GM19395 (cell line): ENCODE measurements around the gene SPATA32.

Experiments used
- ATAC-seq: cut with Tn5 transposase; IDR thresholded peaks from one replicate; pipeline ENCODE4 v1.9.1; 2021; ENCODE audit warnings: mild to moderate bottlenecking, moderate library complexity; ENCODE audit not compliant: unreplicated experiment

The SPATA32 gene

DNA sequence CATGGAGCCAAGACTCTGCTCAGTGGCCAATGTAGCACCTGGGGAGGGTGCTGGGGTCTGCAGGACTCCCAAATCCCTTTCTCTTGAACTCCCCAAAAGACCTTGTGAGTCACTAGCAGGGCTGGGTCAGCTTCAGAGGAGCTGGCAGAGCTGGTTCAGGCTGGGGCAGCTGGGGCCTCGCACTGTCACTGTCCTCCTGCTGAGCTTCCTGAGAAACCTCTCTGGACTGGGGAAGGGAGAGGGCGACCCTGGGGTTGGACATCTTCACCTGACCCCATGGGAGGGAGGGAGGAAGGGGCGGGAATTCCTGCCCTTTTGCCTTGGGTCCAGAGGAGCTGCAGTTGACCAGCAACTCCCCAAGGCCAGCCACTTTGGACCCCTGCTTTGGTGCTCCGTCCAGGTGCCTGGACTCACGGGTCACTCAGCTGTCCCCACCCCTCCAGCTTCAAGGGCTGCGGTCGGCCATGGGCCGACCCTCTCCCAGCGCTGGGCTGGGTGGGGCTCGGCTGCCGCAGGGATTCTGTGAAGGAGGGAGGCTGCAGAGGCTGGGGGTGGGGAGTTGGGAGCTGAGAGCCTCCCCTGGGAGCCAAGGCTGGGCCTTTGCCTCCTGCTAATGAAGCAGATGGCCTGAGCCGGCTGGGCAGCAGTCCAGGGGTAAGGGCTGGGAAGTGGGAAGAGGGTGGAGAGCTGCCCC, 31.0 kb downstream of the SPATA32 start:
- ATAC-seq = no peak

DNA sequence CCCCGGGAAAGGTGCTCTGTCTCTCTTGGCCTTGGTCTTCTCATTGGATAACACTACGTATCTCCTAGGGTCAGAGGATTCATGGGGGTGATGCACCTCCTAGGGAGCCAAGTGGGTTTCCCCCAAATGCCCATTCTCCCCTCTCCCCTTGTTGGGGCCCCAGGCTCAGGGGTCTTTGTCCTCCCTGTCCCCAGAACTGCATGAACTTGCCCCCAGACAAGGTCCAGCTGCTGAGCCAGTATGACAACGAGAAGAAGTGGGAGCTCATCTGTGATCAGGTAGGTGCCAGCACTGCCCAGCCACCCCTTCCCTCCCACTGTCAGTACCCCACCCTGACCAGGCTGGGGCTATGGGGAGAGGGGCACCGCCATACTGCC, 31.5 kb downstream of the SPATA32 start:
- ATAC-seq = no peak

DNA sequence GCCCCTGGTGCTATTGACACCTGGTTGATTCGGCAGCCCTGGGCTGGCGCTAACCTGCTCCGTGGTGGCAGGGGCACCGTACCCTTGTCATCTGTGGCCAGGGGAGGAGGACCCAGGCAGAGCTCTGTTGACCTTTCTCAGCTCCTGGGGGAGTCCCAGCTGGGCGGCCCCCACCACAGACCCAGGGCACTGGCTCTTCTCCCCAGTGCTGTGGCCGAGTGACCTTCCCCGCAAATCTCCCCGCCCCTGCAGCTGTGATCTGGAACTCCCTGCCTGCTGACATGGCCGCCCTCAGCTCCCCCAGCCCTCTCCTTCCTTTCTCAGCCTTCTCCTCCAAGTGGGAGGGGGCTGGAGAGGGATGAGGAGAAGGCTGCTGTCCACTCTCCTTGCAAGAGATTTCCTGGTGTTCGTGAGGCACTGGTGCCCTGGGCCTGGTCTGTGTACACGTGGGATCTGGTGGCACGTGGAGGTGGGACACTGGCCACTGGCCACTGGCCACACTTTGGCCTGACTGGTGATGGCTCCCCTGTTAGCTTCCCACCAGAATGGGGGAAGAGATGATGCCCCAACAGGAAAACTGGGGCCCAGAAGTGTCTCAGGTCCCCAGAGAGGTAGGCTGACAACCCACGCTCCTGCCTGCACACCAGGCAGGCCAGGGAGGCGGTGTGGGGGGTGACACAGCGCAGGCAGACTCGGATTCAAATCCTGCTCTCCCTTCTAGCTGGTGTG, 32.0 kb downstream of the SPATA32 start:
- no peak for ATAC-seq

DNA sequence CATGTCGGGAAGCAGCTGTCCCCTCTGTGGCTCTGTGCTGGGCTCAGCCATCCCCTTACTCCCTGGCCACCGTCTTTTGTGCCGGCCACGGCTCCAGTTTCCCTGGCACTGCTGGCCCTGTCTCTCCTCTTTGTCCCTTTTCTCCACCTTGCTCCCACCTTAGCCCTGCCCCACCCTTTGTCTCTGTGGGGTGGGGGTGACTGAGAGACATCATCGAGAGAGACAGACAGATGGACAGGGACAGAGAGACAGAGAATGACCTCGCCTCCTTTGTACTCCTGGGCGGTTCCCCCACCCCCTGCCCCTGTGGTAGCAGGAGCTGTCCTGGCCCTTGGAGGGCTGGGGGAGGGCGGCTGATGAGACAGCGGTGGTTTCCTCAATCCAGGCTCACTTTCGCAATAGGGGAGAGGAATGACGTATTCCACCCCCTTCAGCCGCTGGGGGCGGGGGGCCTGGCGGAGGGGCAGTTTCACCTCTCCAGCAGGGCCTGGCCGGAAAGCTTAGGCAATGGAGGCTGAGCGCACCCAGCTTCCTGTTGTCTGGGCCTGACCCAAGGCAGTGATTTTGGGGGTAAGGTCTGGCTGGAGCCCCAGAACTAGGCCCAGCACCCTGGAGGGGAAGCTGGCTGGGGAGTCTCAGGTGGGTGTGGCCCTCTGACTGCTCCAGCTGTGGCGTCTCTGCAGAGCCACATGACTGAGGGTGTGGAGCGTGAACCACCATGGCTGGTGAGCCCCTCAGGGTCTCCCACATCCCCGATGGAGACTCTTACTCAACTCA, 32.9 kb downstream of the SPATA32 start:
- ATAC-seq = peak; percentile 41

DNA sequence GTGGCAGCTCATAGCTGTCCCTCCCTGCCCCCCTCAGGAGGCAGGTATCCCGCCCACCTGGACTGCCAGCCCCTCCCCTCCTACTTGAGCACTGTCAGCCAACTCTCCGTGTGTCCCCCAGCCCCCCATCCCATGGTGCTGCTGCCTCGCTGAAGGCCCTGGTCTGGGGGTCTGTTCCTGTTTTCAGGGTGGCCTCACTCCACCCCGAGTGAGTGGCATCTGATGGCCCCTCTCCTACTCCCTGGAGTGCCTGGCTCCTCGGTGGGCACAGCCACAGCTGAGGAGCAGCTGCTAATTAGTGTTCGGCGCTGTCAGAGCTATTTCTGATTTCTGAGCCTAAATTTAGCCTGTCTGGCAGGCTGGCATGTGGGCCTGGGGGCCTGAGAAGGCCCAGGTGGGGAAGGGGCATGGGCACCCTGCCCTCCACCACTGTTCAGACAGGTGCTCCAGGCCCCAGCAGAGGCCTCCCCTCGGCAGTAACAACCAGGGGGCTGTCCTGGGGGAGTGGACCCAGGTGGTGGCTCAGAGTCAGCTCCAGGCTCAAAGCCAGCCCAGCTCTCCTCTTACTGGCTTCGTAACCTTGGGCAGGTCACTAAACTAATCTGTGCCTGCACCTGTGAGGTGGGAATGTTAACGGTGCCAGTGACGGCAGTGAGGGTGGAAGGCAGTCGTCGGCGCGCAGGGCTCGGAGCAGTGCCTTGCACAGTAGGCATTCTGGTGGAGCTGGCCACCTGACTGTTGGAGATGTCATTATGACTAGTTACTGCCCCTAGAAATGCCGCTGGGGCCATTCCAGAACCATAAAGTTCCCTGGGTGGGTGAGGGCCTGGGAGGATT, 33.8 kb downstream of the SPATA32 start:
- ATAC-seq = no peak

DNA sequence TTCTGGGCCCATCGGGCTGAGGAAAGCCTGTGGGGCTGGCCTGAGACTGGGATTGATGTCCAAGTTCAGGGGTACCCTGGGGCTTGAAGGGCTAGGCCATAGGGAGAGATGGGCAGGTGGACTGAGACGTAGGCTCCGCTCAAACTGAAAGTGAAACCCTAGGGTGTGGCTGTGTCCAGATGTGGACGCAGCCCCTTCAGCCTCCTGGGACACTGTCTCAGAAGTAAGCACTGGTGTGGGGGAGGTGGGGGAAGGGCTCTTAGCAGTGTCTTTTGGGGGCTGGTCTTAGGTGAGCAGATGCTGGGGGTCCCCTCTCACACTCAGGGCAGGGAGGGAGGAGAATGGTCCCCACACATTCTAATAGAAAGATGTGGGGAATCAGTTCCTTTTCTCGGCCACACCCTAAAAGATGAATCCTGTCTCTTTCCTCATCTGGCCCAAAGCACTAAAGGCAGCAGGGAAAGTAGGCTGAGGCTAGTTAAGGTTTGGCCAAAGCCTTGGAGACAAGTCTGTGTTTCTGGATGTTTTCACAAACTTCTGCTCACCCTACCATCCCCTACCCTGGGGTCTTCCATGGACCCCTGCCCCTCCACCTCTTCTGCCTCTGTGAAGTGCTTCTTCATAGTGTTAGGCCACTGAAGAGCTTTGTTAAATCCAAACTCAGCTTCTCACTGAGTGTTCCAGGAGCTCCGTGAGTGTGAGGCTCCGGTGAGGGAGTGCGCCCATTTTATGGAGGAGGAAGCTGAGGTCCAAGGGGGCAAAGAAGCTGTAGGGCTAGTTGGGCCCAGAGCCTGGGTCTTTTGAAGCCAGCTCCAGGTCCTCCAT, 34.6 kb downstream of the SPATA32 start:
- ATAC-seq = no peak

DNA sequence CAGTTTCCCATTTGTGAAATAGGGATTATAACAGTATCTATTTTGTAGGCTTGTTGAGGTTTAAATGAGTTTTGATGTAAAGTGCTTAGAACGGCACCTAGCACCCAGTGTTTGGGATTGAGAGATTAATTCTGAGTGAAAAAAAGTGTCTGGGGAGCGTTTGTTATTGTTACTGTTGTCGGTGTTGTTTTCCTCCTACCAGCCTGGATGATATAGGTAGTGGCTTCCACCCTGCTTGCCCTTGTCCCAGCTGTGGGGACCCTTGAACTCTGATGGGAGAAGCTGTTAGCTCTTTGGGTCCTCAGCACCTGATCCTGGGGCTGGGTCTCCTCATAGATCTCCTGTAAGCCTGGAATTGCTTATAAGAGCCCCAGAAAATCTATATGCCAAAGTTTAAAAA, 35.3 kb downstream of the SPATA32 start:
- ATAC-seq = no peak

DNA sequence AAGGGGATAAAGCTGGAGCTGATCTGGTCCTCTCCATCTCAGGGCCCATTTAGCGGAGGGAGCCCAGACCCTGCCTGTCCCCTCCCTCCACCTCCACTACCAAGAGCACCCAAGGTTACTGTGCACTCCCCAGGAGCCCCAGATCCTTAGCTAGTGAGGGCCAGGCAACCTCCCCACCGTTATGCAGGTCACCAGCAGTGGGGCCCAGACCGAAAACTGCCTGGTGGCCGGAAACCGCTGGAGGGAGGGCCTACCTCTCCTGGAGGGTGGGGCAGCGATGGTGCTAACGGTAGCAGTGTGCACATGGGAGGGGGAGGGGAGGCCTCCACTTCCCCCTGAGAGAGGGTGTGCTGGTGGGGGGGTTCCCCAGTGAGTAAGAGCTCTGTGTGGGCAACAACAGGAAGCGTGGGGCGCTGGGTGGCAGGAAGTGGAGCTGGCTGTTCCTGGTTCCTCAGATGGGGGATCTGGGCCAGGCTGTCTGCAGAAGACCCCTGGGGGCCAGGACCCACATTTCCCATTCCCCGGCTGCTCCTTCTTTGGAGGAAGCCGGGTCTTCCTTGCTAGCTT, 35.8 kb downstream of the SPATA32 start:
- ATAC-seq = peak; percentile 45

DNA sequence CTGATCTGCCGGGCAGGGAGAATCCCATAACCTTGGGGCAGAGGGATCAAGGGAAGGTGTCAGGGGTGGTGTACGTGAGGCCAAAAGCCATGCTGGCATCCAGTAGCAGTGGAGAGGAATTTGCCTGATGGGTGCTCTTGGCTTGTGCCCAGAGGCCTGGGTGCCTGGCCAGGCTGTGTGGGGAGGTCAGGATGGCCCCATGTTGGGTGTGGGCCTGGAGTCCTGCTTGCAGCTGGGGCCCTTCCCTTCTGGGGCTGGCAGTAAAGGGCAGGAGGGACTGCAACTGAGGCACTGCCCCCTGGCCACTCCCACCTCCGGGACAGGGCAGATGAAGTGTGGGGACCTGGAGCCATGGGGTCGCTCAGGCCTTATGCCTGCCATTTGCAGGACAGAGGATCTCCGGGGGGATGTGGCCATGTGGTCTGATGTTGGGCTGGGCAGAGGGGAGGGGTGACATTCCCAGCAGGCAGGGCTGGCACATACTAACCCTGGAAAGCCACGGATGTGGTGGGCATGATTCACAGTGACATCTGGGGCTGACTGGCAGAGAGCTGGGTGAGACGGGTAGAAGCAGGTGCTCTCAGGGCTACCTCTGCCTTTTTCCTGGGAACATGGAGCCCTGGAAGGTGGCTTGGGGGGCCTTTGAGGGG, 36.7 kb downstream of the SPATA32 start:
- ATAC-seq = no peak

DNA sequence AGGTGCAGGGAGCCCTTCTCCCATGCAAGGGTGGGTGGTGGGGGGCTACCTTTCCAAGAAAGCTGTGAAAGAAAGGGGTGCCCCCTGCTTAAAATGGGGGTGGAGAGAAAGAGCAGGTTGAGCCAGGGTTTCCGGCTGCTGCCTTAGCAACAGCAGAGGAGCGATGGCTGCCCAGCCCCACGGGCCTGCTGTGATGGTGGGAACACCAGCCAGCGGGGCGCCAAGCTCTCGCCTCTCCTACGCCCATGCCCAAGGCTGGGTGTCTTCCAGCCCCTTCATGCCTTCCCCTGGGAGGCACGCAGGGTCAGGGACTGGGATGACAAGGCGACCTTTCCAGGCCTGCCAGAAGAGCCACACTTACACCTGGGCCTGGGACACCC, 37.2 kb downstream of the SPATA32 start:
- ATAC-seq = no peak

DNA sequence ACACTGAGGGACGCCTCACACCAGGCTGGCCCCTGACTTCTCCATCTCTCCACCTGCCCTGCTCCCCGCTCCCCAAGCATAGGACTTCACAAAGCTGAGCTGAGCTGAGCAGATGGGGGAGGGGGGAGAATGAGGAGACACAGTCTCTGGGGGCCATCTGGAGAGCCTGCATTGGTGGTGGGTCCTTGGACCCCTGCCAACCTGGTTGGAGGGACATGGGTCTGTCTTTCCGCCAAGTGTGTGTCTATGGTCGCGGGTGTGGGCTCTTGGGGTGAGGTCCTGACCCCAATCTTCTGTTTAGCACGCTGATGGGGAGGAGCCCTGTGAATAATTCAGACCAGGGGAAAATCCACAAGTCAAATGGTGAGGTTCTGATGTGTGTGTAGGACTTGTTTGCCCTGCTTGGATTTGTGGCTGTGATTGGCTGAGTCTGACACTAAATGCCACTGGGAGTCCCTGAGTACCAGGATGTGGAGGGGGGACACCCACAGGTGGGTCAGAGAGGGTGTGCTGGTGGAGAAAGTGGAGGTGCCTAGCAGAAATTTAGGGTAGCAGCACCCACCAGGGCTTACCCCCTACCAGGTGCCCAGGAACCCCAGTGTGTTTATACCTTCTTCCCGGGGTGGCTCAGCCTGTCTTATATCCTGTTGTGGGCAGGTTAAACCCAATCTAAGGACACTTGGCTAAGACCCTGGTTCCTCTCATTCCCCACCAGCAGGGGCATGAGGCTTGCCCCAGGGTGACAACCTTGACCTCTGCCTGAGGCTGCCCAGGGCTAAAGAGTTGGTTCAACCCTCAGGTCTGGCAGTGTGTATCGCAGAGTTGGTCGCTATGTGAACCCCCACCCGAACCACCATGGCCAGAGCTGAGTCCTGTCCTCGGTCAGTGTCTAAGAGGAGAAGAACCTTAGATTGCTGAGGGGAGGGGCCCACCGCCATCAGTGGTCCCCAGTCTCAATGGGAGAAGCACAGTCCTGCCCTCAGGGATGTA, 38.1 kb downstream of the SPATA32 start:
- ATAC-seq = no peak

DNA sequence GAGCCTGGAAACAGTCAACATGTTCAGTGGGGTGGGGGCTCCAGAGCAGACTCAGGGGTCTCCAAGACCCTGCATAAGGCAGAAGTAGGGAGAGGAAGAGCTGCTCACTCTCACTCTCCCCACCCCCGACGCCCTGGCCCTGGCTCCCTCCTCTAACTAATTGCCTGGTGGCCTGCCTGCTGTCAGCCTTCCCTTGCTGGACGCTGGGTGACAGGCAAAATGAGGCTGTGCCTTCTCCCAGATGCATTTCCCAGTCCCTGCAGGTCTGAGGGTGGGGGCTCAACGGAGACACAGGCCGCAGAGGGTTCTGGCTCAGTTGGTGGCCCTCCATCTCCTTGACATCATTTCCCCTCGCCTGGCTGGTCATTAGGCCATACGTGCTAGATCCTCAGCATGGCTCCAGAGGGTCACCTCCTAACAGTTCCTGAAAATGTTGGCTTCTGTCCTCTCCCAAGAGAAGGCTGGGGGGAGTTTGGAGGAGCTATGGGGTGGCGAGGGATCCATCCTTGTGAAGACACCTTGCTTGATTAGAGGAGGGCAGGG, 38.8 kb downstream of the SPATA32 start:
- ATAC-seq = no peak

DNA sequence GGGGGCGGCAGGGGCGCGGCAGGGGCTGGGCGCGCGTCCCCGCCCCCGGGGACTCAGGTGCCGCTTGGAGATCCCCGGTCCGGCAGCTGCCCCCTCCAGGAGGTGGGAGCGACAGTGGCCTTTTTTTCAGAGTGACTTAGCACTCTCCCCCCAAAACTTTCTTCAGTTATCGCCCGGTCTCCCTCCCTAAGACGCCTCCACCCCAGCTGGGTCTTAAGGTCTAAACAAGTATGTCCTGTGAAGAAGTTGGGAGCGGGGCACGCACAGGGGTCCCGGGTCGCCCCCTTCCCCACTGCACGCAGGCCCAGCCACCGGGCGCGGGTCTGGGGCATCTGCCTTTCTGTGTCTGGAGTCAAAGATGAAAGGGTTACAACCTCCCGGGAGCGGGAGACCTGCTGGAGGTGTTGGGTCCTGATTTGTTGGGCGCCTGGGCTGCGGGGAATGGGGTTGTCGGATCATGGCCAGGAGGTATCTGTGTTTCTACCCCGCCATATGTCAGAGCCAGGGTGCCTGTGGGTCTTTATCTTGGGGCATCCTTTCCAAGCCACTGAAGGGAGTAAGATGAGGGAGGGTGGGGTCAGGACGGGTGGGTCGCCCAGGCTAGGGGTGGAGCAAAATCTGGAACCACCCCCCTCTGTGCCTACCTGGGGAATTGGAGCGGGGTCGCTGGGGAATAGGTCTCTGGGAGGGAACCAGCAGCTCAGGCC, 39.5 kb downstream of the SPATA32 start:
- ATAC-seq = no peak

DNA sequence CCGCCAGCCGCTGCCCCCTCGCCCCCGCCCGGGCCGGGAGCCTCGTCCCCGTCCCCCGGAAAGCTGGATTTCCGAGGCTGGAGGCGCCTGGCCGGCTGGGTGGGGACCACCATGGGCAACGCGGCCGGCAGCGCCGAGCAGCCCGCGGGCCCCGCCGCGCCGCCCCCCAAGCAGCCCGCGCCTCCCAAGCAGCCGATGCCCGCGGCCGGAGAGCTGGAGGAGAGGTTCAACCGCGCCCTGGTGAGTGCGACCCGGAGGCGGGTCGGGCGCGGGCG, 39.9 kb downstream of the SPATA32 start:
- no peak for ATAC-seq

DNA sequence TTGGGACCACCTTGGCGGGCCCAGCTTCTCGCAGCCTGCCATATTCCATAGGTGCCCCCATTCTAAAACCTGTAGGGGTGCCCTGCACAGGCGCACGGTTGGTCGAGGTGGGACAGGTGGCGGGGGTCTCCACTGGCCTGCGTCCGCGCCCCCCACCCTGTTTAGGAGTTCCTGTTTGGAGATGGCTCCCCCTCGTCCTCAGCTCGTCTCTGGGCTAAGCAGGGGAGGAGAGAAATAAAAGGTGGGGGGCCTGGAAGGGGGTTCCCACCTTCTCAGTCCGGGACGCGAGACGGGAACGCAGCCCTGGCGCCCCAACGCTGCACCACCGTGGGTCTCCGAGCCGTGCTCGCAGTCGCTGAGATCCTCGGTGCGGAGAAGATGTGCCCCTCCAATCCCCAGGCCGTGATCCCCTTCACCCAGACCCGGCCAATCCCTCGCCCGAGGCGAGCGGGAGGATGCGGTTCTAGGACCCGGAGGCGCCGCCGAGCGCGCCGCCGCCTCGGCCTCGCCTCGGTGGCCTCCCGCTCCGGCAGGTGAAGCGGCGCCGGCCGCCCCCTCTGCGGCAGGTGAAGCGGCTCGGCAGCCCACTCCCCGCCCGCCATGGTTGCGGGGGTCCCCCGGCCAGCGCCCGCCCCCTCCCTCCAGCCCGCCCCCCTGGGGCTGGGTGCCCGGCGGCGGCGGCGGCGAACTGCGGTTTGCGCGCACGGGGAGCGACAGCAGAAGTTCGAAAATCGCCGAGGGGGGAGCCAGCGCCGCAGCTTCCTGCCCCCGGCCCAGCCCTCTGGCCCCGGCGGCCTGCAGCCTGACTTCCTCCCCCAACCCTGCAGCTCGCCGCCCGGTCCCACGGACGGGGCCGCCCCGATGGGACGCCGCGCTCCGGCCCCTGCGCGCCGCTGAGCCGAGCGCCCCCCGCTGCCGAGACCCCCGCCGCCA, 40.5 kb downstream of the SPATA32 start, which contains the start of gene FMNL1:
Gene FMNL1 (plus strand): TSS at position 805 of the 933 bp plus-strand sequence. CDS start 240 bp downstream, outside the sequence.
- no peak for ATAC-seq

DNA sequence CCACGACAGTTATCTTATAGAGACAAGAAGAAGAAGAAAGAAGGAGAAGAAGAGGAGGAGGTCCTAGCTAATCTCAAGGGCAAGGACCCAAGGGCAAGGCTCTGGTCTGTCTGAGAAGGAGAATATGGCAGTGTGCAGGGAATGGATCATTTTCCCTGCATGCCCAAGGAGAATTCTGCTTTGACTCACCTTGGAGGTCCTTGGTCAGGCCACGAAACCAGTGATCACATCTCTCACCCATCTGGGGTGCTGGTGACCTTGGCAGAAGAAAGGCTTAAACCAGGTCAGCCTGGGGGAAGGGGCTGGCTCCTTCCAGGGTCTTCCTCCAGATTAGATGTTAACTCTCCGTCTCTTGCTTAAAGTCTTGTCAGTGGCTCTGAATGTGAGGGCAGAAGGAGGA, 41.8 kb downstream of the SPATA32 start:
- ATAC-seq = no peak
